Measurements from ENCODE around the gene DYNLT4. TPM values are rescaled to one million over a fixed set of nuclear protein-coding genes. Genes with fewer than 3 reads are reported as not detected.

Gene DYNLT4
- total RNA-seq, 1 experiment from 2014 or later: 0.31 TPM

- TF ChIP-seq ZNF396 (CRISPR knock-in tag; IDR thresholded peaks at IDR 0.05; ENCODE audit: borderline replicate concordance): no peak
- TF ChIP-seq TEAD1 (CRISPR knock-in tag; IDR thresholded peaks at IDR 0.05): no peak
- TF ChIP-seq ZBTB21 (CRISPR knock-in tag; IDR thresholded peaks at IDR 0.05; ENCODE audit: borderline replicate concordance): peak; percentile 58; the same call in 1 of the 2 replicates
- 0 out of 2 replicates have a peak, but pooled peaks have one; percentile 42 for TF ChIP-seq TP53 (CRISPR knock-in tag; IDR thresholded peaks at IDR 0.05)
- peak; percentile 43; the same call in 1 of the 2 replicates for TF ChIP-seq IRF1 (CRISPR knock-in tag; IDR thresholded peaks at IDR 0.05)
These were observed 20.9 kb downstream of the DYNLT4 start (continued) for GRCh38 chr1:44786138-44786840.

GRCh38 chr1:44785501-44786137, 21.5 kb downstream of the DYNLT4 start:
- Mint-ChIP-seq H3K36me3 (no peaks in the 10 kb centered on the region; the same call in 1 of the 2 replicates), H3K27me3 (ENCODE audit: low read depth) (peaks cover 12% of the 10 kb centered on the region), H3K9me3 (no peaks in the 10 kb centered on the region), H3K4me3 (peak overlapping the region; percentile 70), H3K4me1 (peaks cover 32% of the 10 kb centered on the region), H3K27ac (no peak overlapping the region)
- CTCF ChIA-PET: interaction anchor here (0.6 to 3.7 kb wide), 13 partner anchors 8 to 518 kb away, joined by 3 to 21 read pairs (median 4); partner anchors contain the start of genes BTBD19, DYNLT4, HECTD3 and PLK3
- DNase-seq (ENCODE audit: low spot score) (no peak), ATAC-seq (no peak)
- POLR2A ChIA-PET: interaction anchor here (0.8 to 2.7 kb wide), 5 partner anchors 10 to 64 kb away, joined by 3 to 19 read pairs (median 8); partner anchors contain the start of genes PLK3 and RPS8
- TF ChIP-seq ZNF219 (CRISPR knock-in tag; IDR thresholded peaks at IDR 0.05; ENCODE audit: borderline replicate concordance) (no peak), NR1H2 (CRISPR knock-in tag; IDR thresholded peaks at IDR 0.05) (no peak), NR3C1 (CRISPR knock-in tag; conservative IDR thresholded peaks at IDR 0.05; ENCODE audit: low read depth) (no peak), EMX1 (CRISPR knock-in tag; IDR thresholded peaks at IDR 0.05) (no peak), FOXP4 (CRISPR knock-in tag; IDR thresholded peaks at IDR 0.05) (no peak), ZNF532 (CRISPR knock-in tag; IDR thresholded peaks at IDR 0.05; ENCODE audit: borderline replicate concordance) (no peak), RORB (CRISPR knock-in tag; IDR thresholded peaks at IDR 0.05) (no peak), SMAD3 (CRISPR knock-in tag; IDR thresholded peaks at IDR 0.05; ENCODE audit: borderline replicate concordance) (no peak), MYBL2 (CRISPR knock-in tag; IDR thresholded peaks at IDR 0.05) (no peak), ZNF232 (CRISPR knock-in tag; IDR thresholded peaks at IDR 0.05) (no peak), ZNF281 (CRISPR knock-in tag; IDR thresholded peaks at IDR 0.05) (no peak), ZMAT4 (CRISPR knock-in tag; IDR thresholded peaks at IDR 0.05) (no peak), CTCF (IDR thresholded peaks at IDR 0.05) (no peak), NFYB (CRISPR knock-in tag; conservative IDR thresholded peaks at IDR 0.05; ENCODE audit: low read depth) (no peak)

All from WTC11 (cell line).